Upper lobe of left lung (tissue), 6 donors: ENCODE results near the gene KRT24. TPM values are rescaled to one million over a fixed set of nuclear protein-coding genes. Genes with fewer than 3 reads are reported as not detected.
"Not testable (repeated sequence)": the region's sequence is repeated elsewhere in the genome, so short reads cannot be mapped to it uniquely, and the experiment has no call there.

ENCODE experiments used
- ATAC-seq, 2 donors: fragments of 200-7000 bp; cut with Tn5 transposase; one replicate each; pipeline ENCODE4 v1.9.1; 2022; ENCODE audit warnings: mild to moderate bottlenecking in 2 of 2, moderate library complexity in 2 of 2; ENCODE audit not compliant: low FRiP score in 2 of 2
- DNase-seq, 2 donors: peaks; one replicate each; pipeline ENCODE4 v3.0.0-alpha.2; 2019 to 2020
- H3K27ac ChIP-seq, 4 donors: fragments of 200-600 bp; sonication (generic); one replicate each; pipeline ENCODE4 v1.5.1; 2016 to 2019
- H3K27me3 ChIP-seq, 4 donors: fragments of 200-600 bp; sonication (generic); one replicate each; pipeline ENCODE4 v1.5.1; 2017 to 2019
- H3K36me3 ChIP-seq, 4 donors: fragments of 200-600 bp; sonication (generic); one replicate each; pipeline ENCODE4 v1.5.1; 2016 to 2019
- H3K4me1 ChIP-seq, 4 donors: fragments of 200-600 bp; sonication (generic); one replicate each; pipeline ENCODE4 v1.5.1; 2018 to 2019
- H3K4me3 ChIP-seq, 4 donors: fragments of 200-600 bp; sonication (generic); one replicate each; pipeline ENCODE4 v1.5.1; 2017 to 2019; ENCODE audit warnings: mild to moderate bottlenecking in 2 of 4, moderate library complexity in 1 of 4
- H3K9me3 ChIP-seq, 4 donors: fragments of 200-600 bp; sonication (generic); one replicate each; pipeline ENCODE4 v1.5.1; 2018 to 2019
- CTCF ChIP-seq, 6 experiments: fragments of 450-650 bp in 4 of 6; fragments of 200-600 bp in 2 of 6; sonication (generic) in 2 of 6; IDR thresholded peaks; one replicate each; pipeline ENCODE4 v1.5.1; 2016 to 2019; ENCODE audit warnings: antibody characterized with exemption in 6 of 6
- EP300 ChIP-seq, 4 donors: sonication (generic); formaldehyde crosslinking; IDR thresholded peaks; one replicate each; pipeline ENCODE4 v1.5.1; 2017; ENCODE audit warnings: antibody characterized with exemption in 4 of 4, control low read depth in 2 of 4
- POLR2A ChIP-seq, 4 donors: fragments of 450-650 bp; IDR thresholded peaks; one replicate each; pipeline ENCODE4 v1.5.1; 2016 to 2017; ENCODE audit warnings: antibody characterized with exemption in 4 of 4, mild to moderate bottlenecking in 2 of 4
- POLR2AphosphoS5 ChIP-seq, 2 donors: sonication (generic); formaldehyde crosslinking; IDR thresholded peaks; one replicate each; pipeline ENCODE4 v1.5.1; 2017; ENCODE audit warnings: antibody characterized with exemption in 2 of 2
- WGBS, 2 donors: methylation state at CpG; one replicate each; pipeline ENCODE4 v1.1.5; 2017 to 2018; 5-methylcytosine and 5-hydroxymethylcytosine counted together
- total RNA-seq, 6 donors: library from RNA; depleted of rRNA in 4 of 6; stranded (reverse); fragments of >200 nt in 4 of 6; gene quantifications; one replicate each; pipeline versions ENCODE4 v1.1.0 to v1.2.1, GENCODE V29; 2016 to 2021
- donor health status: DM: no; HTN: no; CAD: no; lungs with moderate emphysema.
- donor health status: DM: no; HTN: yes; CAD: no; lungs with severe emphysema.

Gene KRT24
- not detected for total RNA-seq

- ATAC-seq = no peak
- no peak for TF ChIP-seq CTCF (IDR thresholded peaks at IDR 0.05)
- no peak for TF ChIP-seq EP300 (IDR thresholded peaks at IDR 0.05)
- no peak for TF ChIP-seq POLR2A (IDR thresholded peaks at IDR 0.05)
- TF ChIP-seq POLR2AphosphoS5 (IDR thresholded peaks at IDR 0.05) = no peak
These were observed at the start of gene KRT24 for GRCh38 chr17:40703652-40704051. TSS of gene KRT24 (minus strand) at chr17:40703752. CDS start at chr17:40703693, 59 bp downstream.

GRCh38 chr17:40751065-40751464, 47.5 kb upstream of the KRT24 start:
- no peak overlapping the region for H3K27ac ChIP-seq
- no peaks in the 10 kb centered on the region for H3K4me1 ChIP-seq
- no peaks in the 10 kb centered on the region for H3K36me3 ChIP-seq
- DNase-seq = peak in 1 of 2 donors; percentile 26
- no peak overlapping the region for H3K4me3 ChIP-seq
- ATAC-seq = no peak
- no peaks in the 10 kb centered on the region for H3K27me3 ChIP-seq
- no peak for TF ChIP-seq POLR2A (IDR thresholded peaks at IDR 0.05)
- TF ChIP-seq EP300 (IDR thresholded peaks at IDR 0.05) = no peak
- no peak for TF ChIP-seq CTCF (IDR thresholded peaks at IDR 0.05)
- TF ChIP-seq POLR2AphosphoS5 (IDR thresholded peaks at IDR 0.05) = no peak
- WGBS, 2 donors = 81 to 82% methylated on average over 11 to 14 of the region's 14 CpGs
- no peaks in the 10 kb centered on the region for H3K9me3 ChIP-seq

More at GRCh38 chr17:40703652-40704051, at the start of gene KRT24:
- no peak for DNase-seq
- H3K4me3 ChIP-seq = no peak within 1 kb of the TSS
- no peaks in the 10 kb centered on the region for H3K36me3 ChIP-seq
- no peaks in the 10 kb centered on the region for H3K9me3 ChIP-seq
- H3K27me3 ChIP-seq = no peaks in the 10 kb centered on the region
- peaks cover 6 to 16% (median 10%) of the 10 kb centered on the region in 4 donors for H3K4me1 ChIP-seq
- H3K27ac ChIP-seq = no peak within 1 kb of the TSS
- WGBS, 2 donors = 74 to 86% methylated on average over 7 of the region's 7 CpGs

GRCh38 chr17:40750391-40750790, 46.8 kb upstream of the KRT24 start:
- DNase-seq = peak in 1 of 2 donors; percentile 22
- no peak for TF ChIP-seq POLR2AphosphoS5 (IDR thresholded peaks at IDR 0.05)
- TF ChIP-seq EP300 (IDR thresholded peaks at IDR 0.05) = no peak
- no peak for TF ChIP-seq POLR2A (IDR thresholded peaks at IDR 0.05)
- TF ChIP-seq CTCF (IDR thresholded peaks at IDR 0.05) = no peak
- Histone ChIP-seq H3K4me1 (no peaks in the 10 kb centered on the region), H3K9me3 (no peaks in the 10 kb centered on the region), H3K4me3 (no peak overlapping the region), H3K36me3 (no peaks in the 10 kb centered on the region), H3K27me3 (no peaks in the 10 kb centered on the region), H3K27ac (no peak overlapping the region)
- WGBS, 2 donors = 76 to 84% methylated on average over 6 of the region's 6 CpGs
- no peak for ATAC-seq

GRCh38 chr17:40748666-40749065, 45.1 kb upstream of the KRT24 start:
- H3K4me3 ChIP-seq, DNase-seq, H3K9me3 ChIP-seq, H3K27ac ChIP-seq, H3K36me3 ChIP-seq, ATAC-seq, H3K27me3 ChIP-seq, H3K4me1 ChIP-seq: not testable (repeated sequence)
- WGBS, 2 donors = 76 to 95% methylated on average over 1 of the region's 1 CpG

GRCh38 chr17:40738553-40738952, 35.0 kb upstream of the KRT24 start:
- Histone ChIP-seq H3K4me1 (no peaks in the 10 kb centered on the region), H3K36me3 (no peaks in the 10 kb centered on the region), H3K27me3 (no peaks in the 10 kb centered on the region), H3K27ac (no peak overlapping the region), H3K4me3 (no peak overlapping the region), H3K9me3 (peaks cover 3 to 9% (median 4%) of the 10 kb centered on the region in 4 donors)
- WGBS, 2 donors = 58 to 68% methylated on average over 4 of the region's 4 CpGs
- ATAC-seq (no peak), DNase-seq (no peak)
- TF ChIP-seq EP300 (IDR thresholded peaks at IDR 0.05) = no peak
- TF ChIP-seq POLR2A (IDR thresholded peaks at IDR 0.05) = no peak
- no peak for TF ChIP-seq CTCF (IDR thresholded peaks at IDR 0.05)
- TF ChIP-seq POLR2AphosphoS5 (IDR thresholded peaks at IDR 0.05) = no peak
